GM18502 (cell line): ENCODE results near the gene ISG15.
"Not testable (repeated sequence)": the region's sequence is repeated elsewhere in the genome, so short reads cannot be mapped to it uniquely, and the experiment has no call there.

Source experiments
- ATAC-seq: cut with Tn5 transposase; IDR thresholded peaks from one replicate; pipeline ENCODE4 v1.9.1; 2021; ENCODE audit warnings: mild to moderate bottlenecking; ENCODE audit not compliant: unreplicated experiment, poor library complexity

The ISG15 gene

DNA sequence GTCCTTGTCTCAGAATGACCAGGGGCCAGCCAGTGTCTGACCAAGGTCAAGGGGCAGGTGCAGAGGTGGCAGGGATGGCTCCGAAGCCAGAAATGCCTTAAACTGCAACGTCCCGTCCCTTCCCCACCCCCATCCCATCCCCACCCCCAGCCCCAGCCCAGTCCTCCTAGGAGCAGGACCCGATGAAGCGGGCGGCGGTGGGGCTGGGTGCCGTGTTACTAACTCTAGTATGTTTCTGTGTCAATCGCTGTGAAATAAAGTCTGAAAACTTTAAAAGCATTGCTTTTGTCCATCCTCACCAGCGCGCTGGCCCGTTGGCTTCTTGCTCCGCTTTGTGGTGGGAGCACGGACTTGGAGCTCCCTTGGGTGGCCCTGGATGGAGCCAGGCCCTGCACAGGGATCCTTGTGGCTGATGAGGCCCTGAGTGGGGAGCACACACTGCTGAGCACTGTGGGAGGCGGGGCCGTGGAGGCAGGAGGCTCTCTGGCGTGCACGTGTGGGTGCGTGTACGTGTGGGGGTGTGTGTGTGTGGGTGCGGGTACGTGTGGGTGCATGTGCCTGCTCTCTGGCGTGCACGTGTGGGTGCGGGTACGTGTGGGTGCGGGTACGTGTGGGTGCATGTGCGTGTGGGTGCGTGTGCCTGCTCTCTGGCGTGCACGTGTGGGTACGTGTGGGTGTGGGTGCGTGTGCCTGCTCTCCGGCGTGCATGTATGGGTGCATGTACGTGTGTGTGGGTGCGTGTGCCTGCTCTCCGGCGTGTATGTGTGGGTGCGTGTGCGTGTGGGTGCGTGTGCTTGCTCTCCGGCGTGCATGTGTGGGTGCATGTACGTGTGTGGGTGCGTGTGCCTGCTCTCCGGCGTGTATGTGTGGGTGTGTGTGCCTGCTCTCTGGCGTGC, 42.8 kb downstream of the ISG15 start:
- ATAC-seq, result no peak

DNA sequence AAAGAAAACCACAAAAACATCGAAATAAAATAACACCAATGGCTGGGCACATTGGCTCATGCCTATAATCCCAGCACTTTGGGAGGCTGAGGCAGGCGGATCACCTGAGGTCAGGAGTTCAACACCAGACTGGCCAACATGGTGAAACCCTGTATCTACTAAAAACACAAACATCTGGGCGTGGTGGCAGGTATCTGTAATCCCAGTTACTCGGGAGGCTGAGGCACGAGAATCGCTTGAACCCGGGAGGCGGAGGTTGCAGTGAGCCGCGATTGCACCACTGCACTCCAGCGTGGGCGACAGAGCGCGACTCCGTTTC, 44.4 kb downstream of the ISG15 start:
- not testable (repeated sequence) for ATAC-seq

DNA sequence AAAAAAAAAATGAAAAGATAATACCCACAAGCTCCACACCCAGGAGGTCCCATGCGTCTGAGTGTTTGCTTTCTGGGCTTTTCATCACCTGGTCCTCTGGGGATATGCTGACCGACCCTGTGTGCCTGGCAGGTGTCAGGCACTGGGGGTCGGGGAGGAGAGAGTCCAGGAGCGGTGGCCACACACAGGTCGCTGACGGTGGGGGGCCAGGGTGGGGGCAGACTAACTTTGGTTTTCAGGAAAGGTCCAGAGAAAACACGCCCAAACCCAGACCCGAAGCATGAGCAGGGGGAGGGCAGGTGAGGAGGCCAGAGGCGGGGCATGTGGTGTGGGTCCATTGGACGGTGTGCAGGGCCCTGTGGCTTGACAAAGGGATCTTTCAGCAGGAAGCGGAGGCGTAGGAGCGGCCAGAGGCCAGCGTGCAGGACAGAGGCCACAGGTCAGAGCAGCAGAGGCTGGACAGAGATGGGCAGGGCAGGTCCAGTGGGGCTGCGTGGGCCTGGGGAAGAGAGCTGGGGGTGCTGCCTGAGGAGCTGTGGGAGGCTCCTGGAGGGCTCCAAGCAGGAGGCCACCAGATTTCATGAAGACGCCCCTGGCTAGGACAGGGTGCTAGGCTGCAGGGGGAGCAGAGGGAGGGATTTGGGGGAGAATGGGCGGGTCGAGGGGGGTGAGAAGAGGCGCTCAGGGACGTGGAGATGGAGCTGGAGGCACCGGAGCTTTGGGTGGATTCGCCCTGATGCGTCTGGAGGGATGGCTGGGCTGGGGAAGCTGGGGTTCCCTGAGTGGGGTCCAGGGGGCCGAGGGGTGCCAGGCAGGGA, 45.0 kb downstream of the ISG15 start:
- no peak for ATAC-seq

DNA sequence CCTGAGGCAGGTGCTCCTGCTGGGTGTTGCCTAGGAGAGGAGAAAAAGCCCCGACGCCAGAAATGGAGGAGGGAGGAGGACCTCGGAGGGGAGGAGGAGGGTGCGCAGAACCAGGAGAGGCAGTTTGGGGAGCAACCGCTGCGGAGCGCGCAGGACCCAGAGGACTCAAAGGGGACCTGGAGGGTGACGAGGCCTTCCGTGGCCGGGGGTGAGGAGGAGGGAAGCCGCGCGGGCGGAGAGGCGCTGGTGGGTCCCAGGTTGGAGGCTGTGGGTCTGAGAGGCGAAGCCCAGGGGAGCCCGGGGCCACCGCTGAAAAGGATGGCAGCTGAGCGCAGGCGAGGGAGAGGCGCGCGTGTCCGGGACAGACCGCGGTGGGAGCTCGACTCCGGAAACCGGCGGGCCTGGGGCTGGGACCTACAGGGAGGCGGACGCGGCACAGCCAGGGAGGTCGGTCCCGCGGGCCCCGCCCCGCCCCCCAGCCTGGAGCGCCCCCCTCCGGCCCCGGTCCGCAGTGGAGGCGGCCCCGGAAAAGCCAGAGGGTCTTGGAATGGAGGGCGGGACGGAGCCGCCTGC, 45.7 kb downstream of the ISG15 start:
- ATAC-seq, result peak; percentile 40

DNA sequence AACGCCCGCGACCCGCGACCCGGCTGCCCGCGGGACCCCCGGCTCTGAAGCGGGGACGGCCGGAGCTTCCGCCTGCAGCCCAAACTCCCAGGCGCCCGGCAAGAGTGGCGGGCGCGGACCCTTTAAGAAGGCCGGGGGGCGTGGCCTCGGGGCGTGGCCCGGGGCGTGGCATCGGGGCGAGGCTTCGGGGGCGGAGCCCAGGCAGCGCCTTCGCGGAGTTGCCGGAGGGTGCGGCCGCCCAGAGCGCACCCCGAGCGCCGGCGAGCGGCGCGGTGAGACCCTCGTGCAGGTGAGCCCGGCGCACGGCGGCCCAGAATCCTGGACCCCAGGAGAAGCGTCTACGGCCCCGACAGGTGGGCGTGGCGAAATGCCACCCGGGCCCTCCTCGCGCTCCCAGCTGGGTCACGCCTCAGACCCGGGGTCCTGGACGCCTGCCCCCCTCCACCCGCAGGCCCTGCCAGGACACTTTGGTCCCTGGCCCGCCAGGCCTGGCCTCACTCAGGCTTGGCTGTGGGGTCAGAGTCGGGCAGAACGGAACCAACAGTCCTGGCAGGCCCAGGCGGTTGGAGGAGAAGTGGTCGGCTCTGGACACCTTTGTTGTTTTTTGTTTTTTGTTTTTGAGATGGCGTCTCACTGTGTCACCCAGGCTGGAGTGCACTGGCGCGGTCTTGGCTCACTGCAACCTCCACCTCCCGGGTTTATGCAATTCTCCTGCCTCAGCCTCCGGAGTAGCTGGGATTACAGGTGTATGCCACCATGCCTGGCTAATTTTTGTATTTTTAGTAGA, 46.4 kb downstream of the ISG15 start:
- ATAC-seq, result peak; percentile 69

DNA sequence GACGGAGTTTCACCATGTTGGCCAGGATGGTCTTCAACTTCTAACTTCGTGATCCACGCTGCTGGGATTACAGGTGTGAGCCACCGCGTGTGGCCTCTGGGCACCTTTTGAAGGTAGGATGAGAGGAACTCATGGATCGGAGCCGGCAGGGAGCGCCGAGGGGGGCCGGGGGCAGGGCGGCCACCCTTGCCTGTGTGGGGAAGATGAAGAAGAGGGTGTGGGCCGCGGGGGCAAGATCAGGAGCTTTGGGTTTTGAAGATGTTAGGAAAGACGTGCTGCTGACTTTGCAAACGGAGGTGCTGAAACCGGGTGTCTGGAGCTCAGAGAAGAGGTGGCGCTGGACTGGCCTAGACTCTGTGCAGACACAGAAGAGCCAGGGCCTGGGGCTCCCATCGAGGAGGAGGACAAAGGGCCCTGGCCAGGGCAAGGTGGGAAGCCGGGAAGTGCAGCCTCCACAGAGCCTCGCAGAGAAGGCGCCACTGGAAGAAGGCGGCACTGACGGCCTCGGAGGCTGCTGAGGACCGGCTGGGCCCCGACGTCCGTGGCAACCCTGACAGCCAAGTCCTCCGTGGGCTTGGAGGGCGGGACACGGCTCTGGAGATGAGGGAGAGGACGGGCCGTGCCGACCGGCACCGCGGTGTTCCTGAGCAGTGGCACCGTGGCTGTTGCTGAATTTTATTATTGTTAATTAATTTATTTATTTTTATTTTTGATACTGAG, 47.1 kb downstream of the ISG15 start:
- no peak for ATAC-seq

DNA sequence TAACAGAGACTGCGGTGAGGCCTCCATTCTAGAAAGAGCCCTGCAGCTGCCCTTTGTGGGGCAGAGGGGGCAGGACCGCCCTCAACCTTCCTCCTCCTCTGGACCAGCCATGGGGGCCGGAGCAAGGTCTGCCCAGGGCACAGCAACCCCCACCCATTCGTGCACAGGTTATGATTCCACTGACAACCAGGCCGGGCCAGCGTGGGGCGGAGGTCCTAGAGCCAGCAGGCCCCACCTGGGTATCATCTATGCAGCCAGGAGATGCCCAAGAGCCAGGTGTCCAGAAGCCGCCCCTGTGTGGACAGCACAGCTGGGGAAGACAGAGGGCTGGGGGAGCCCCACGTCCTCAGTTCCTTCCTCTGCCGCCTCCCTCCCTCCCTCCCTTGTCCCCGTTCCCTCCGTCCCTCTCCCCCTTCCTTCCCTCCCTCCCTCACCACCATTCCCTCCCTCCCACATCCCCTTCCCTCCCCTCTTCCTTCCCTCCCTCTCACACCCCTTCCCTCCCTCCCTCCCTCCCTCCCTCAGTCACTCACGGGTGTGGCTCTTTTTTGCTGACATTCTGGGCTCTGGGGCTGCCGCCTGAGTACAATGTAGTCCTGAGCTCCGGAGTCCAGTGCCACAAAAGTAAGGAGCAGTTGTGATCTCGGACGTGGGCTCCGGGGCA, 48.5 kb downstream of the ISG15 start:
- no peak for ATAC-seq

DNA sequence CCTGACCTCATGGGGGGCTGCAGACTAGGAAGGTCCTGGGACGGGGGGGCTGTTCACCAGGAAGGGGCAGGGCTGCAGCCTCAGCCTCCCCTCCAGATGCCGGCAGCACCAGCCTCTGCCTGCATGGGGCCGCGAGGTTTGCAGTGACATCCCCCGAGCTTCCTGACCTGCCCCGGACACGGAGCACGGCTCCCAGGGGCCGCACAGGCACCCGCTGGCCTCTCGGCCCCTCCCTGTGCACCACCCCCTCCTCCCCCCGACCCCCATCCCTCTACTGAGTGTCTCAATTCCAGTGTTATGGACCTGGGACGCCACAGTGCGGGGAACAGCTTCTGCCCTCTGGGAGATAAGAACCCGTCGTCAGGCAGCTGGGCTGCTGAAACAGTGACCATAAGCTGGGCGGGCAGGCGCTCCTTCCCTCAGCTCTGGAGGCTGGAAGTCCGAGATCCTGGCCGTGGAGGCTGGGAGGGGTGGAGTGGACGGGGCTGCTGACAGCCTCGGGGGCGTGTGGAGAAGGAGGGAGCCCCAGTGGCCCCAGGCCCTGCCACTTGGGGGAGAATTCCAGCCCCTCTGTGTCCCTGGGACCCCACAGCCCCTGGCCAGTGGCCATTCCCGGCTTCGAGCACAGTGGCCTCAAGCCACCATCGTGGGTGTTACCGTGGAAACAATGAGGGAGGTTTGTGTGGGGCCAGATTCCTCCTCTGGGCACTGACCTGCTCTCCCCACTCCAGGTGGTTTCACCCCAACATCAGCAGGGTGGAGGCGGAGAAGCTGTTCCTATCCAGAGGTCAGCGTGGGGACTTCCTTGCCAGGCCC, 49.3 kb downstream of the ISG15 start:
- ATAC-seq, result no peak

DNA sequence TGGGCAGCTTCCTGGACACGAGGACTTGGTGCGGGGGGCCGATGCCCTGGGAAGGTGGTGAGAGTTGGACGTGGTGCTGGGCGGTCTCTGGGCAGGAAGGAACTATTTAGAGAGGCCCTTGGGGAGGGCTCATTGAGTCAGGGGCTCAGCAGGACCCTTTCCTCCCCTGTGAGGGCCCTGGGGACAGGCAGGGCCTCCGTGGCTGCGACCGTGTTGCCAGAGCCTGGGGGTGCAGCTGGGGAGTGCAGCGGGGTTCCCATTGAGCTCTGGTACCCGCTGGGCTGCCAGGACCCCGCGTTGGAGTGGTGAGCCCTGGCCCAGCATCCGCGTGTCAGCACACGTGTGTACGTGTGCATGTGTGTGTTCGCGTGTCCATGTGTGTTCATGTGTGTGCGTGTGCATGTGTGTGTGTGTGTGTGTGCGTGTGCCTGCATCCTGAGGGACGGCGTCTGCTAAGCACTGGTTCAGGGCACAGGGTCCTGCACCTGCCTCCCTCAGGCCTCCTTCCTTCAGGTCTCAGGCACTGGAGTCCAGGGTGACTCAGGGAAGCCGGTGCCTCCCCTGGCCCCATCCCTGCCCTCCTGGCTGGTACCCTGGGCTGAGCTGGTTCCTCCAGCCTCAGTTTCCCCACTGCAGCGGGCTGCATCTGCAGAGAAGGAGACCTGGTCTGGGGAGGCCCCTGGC, 50.1 kb downstream of the ISG15 start:
- ATAC-seq, result no peak
